Gastrocnemius medialis (tissue), 4 donors: ENCODE data around the gene DGKG.

Experiments used
- CTCF ChIP-seq, 5 experiments: fragments of 450-650 bp in 3 of 5; fragments of 200-600 bp in 2 of 5; sonication (generic) in 2 of 5; IDR thresholded peaks in 4 of 5; conservative IDR thresholded peaks in 1 of 5; 1 replicate in 4 of 5; 2 replicates in 1 of 5; pipeline ENCODE4 v1.5.1; 2016 to 2019; ENCODE audit warnings: antibody characterized with exemption in 5 of 5, mild to moderate bottlenecking in 3 of 5, moderate library complexity in 3 of 5
- POLR2A ChIP-seq, 2 donors: fragments of 450-650 bp; IDR thresholded peaks; one replicate each; pipeline ENCODE4 v1.6.1; 2017; ENCODE audit warnings: antibody characterized with exemption in 2 of 2, mild to moderate bottlenecking in 2 of 2, moderate library complexity in 2 of 2

GRCh38 chr3:186315581-186316354 lies 46.3 kb downstream of the DGKG start:
- TF ChIP-seq CTCF (IDR thresholded peaks at IDR 0.05 in 4 of 5, conservative IDR thresholded peaks at IDR 0.05 in 1 of 5): no peak
- TF ChIP-seq POLR2A (IDR thresholded peaks at IDR 0.05): no peak
